Transverse colon (tissue), 4 donors: Measurements from ENCODE around the gene NEK8.

ENCODE experiments used
- EP300 ChIP-seq: sonication (generic); formaldehyde crosslinking; IDR thresholded peaks from one replicate; pipeline ENCODE4 v1.6.1; 2017; ENCODE audit warnings: antibody characterized with exemption, low read depth
- POLR2A ChIP-seq: fragments of 450-650 bp; IDR thresholded peaks from one replicate; pipeline ENCODE4 v1.6.1; 2016; ENCODE audit warnings: antibody characterized with exemption, mild to moderate bottlenecking, moderate library complexity
- POLR2AphosphoS5 ChIP-seq, 3 donors: sonication (generic); formaldehyde crosslinking; IDR thresholded peaks; one replicate each; pipeline ENCODE4 v1.6.1; 2016; ENCODE audit warnings: antibody characterized with exemption in 3 of 3
- TF ChIP-seq, protein P1 (sequence below), 5 experiments: fragments of 200-600 bp in 3 of 5; fragments of 450-650 bp in 2 of 5; sonication (generic) in 3 of 5; IDR thresholded peaks; 1 replicate in 2 of 5; 2 replicates in 3 of 5; pipeline ENCODE4 v1.5.1; 2016 to 2017; ENCODE audit warnings: antibody characterized with exemption in 5 of 5, inconsistent platforms in 3 of 5, mild to moderate bottlenecking in 2 of 5, moderate library complexity in 1 of 5

DNA sequence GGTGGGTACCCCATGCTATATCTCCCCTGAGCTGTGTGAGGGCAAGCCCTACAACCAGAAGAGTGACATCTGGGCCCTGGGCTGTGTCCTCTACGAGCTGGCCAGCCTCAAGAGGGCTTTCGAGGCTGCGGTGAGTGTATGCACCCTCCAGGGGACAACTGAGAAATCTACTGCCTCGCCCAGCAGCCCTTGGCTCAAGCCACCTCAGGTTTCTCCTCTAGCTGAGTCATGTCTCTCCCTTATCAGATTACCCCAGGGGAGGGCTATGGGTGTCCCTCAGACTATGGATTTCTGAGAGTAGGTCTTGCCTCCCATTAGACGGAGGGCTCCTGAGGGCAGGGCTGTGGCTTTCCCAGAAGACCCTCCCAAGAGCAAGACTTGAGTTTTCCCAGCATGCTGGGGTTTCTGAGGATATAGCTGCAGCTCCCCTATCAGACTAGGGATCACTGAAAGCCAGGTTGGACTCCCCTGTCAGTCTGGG lies 6.7 kb downstream of the NEK8 start:
- TF ChIP-seq, protein P1, sequence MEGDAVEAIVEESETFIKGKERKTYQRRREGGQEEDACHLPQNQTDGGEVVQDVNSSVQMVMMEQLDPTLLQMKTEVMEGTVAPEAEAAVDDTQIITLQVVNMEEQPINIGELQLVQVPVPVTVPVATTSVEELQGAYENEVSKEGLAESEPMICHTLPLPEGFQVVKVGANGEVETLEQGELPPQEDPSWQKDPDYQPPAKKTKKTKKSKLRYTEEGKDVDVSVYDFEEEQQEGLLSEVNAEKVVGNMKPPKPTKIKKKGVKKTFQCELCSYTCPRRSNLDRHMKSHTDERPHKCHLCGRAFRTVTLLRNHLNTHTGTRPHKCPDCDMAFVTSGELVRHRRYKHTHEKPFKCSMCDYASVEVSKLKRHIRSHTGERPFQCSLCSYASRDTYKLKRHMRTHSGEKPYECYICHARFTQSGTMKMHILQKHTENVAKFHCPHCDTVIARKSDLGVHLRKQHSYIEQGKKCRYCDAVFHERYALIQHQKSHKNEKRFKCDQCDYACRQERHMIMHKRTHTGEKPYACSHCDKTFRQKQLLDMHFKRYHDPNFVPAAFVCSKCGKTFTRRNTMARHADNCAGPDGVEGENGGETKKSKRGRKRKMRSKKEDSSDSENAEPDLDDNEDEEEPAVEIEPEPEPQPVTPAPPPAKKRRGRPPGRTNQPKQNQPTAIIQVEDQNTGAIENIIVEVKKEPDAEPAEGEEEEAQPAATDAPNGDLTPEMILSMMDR (IDR thresholded peaks at IDR 0.05): no peak
- no peak for TF ChIP-seq POLR2AphosphoS5 (IDR thresholded peaks at IDR 0.05)
- no peak for TF ChIP-seq POLR2A
- TF ChIP-seq EP300: no peak
